A673 (cell line): Measurements from ENCODE around the gene CBLC.

Experiments used
- CTCF ChIP-seq: fragments of 300-800, 200-600 bp; sonication (generic); conservative IDR thresholded peaks from 2 replicates; pipeline ENCODE4 v1.5.1; 2017; ENCODE audit warnings: low read depth, mild to moderate bottlenecking, antibody characterized with exemption, low read length, moderate library complexity, mixed read lengths
- EZH2 ChIP-seq: fragments of 200-600 bp; sonication (generic); IDR thresholded peaks from 2 replicates; pipeline ENCODE4 v1.6.1; 2017; ENCODE audit warnings: borderline replicate concordance, low read depth, mild to moderate bottlenecking, mixed read lengths, antibody characterized with exemption, low read length; ENCODE audit not compliant: poor library complexity, severe bottlenecking

- no peak for TF ChIP-seq CTCF
- TF ChIP-seq EZH2 = no peak
Measured at GRCh38 chr19:44848812-44849447, 71.2 kb downstream of the CBLC start.
